ENCODE results near the gene MYG1. TPM values are rescaled to one million over a fixed set of nuclear protein-coding genes. Genes with fewer than 3 reads are reported as not detected.

Gene MYG1
- polyA plus RNA-seq, 1 of the 3 experiments (the other 2 are of a cell fraction): 101 TPM

DNA sequence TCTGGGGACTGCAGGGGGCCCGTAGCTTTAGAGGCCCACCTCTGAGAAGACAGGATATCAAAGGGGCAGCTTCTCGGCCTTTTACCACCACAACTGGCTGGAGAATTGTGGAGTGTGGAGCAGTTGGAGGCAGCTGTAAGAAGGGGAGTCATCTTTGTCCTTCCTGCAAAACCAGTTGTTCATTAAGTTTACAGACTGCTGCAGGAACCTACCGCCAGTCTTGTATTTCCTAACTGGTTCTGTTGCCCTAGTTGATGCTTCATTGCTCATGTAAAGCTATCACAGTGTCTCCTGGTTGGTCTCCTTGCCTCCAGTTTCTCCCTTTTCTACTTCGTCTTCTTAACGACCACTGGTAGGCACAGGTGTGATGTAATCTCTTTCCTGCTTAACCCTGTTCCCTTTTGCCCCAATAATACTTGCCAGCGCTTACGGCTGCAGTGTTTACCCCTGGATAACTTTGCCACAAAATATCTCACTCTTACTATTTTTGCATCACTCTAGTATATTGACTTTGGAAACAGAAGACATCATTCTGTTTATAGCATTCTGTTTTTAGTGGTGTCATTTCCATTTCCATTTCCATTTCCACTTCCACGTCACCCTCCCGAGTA, 19.5 kb upstream of the MYG1 start:
- no peak overlapping the region for H3K4me3 ChIP-seq (ENCODE audit: low read depth in 2 of 2, low read length in 1 of 2)
- H3K9ac ChIP-seq: no peak overlapping the region
- 0 out of 2 replicates have a peak, but pooled peaks cover 5% of the 10 kb centered on the region for H3K79me2 ChIP-seq (ENCODE audit: insufficient read depth)
- H3K9me3 ChIP-seq: no peaks in the 10 kb centered on the region
- POLR2A ChIA-PET: no interaction called here
- no peaks in the 10 kb centered on the region for H4K20me1 ChIP-seq (ENCODE audit: insufficient read depth)
- no peaks in the 10 kb centered on the region for H3K9me2 ChIP-seq
- H3K4me2 ChIP-seq: no peak overlapping the region
- H3K4me1 ChIP-seq (ENCODE audit: control insufficient read depth in 1 of 2, insufficient read depth in 2 of 2, low read depth in 1 of 2, low read length in 1 of 2): no peaks in the 10 kb centered on the region
- WGBS (ENCODE audit: low lambda C conversion rate): 96% methylated on average over 8 of the region's 9 CpGs
- no peak overlapping the region for H2AFZ ChIP-seq (ENCODE audit: low read depth)
- CTCF ChIA-PET: interaction anchor here (1.5 to 3.0 kb wide), 7 partner anchors 8 to 121 kb away, joined by 3 to 16 read pairs (median 10); partner anchors contain the start of genes AAAS and ESPL1
- peaks cover 8 to 19% of the 10 kb centered on the region in 2 experiments for H3K36me3 ChIP-seq (replicated peaks in 1 of 2; ENCODE audit: control insufficient read depth in 1 of 2, insufficient read depth in 2 of 2, low read length in 1 of 2)
- H3F3A ChIP-seq (replicated peaks; ENCODE audit: insufficient read depth): no peaks in the 10 kb centered on the region
- DNase-seq: no peak
- TF ChIP-seq RAD21 (IDR thresholded peaks at IDR 0.05; ENCODE audit: low read length): no peak
- TF ChIP-seq RXRA (IDR thresholded peaks at IDR 0.05; ENCODE audit: borderline replicate concordance, low read depth): no peak
- TF ChIP-seq, protein P1, sequence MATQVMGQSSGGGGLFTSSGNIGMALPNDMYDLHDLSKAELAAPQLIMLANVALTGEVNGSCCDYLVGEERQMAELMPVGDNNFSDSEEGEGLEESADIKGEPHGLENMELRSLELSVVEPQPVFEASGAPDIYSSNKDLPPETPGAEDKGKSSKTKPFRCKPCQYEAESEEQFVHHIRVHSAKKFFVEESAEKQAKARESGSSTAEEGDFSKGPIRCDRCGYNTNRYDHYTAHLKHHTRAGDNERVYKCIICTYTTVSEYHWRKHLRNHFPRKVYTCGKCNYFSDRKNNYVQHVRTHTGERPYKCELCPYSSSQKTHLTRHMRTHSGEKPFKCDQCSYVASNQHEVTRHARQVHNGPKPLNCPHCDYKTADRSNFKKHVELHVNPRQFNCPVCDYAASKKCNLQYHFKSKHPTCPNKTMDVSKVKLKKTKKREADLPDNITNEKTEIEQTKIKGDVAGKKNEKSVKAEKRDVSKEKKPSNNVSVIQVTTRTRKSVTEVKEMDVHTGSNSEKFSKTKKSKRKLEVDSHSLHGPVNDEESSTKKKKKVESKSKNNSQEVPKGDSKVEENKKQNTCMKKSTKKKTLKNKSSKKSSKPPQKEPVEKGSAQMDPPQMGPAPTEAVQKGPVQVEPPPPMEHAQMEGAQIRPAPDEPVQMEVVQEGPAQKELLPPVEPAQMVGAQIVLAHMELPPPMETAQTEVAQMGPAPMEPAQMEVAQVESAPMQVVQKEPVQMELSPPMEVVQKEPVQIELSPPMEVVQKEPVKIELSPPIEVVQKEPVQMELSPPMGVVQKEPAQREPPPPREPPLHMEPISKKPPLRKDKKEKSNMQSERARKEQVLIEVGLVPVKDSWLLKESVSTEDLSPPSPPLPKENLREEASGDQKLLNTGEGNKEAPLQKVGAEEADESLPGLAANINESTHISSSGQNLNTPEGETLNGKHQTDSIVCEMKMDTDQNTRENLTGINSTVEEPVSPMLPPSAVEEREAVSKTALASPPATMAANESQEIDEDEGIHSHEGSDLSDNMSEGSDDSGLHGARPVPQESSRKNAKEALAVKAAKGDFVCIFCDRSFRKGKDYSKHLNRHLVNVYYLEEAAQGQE (IDR thresholded peaks at IDR 0.05; ENCODE audit: low read depth, low read length): no peak
- no peak overlapping the region for H3K27ac ChIP-seq (ENCODE audit: low read depth in 2 of 2, low read length in 1 of 2)
- H3K27me3 ChIP-seq (ENCODE audit: insufficient read depth): no peaks in the 10 kb centered on the region

- ChIA-PET POLR2A (no interaction called here), CTCF (interaction anchor here (0.9 to 19.2 kb wide), 10 partner anchors 8 to 225 kb away, joined by 3 to 363 read pairs (median 6); partner anchors contain the start of genes AAAS, ESPL1 and PFDN5)
- Histone ChIP-seq H3K4me2 (no peak overlapping the region), H3K9me2 (no peaks in the 10 kb centered on the region), H3K4me1 (ENCODE audit: control insufficient read depth in 1 of 2, insufficient read depth in 2 of 2, low read depth in 1 of 2, low read length in 1 of 2) (peaks cover 0 to 19% of the 10 kb centered on the region in 2 experiments; a peak in 2 of 4 replicates), H3K27ac (ENCODE audit: low read depth in 2 of 2, low read length in 1 of 2) (no peak overlapping the region), H3K27me3 (ENCODE audit: insufficient read depth) (no peaks in the 10 kb centered on the region), H3K79me2 (ENCODE audit: insufficient read depth) (no peaks in the 10 kb centered on the region), H4K20me1 (ENCODE audit: insufficient read depth) (no peaks in the 10 kb centered on the region), H3F3A (replicated peaks; ENCODE audit: insufficient read depth) (peaks cover 20% of the 10 kb centered on the region), H3K4me3 (ENCODE audit: low read depth in 2 of 2, low read length in 1 of 2) (no peak overlapping the region), H2AFZ (ENCODE audit: low read depth) (no peak overlapping the region), H3K36me3 (replicated peaks in 1 of 2; ENCODE audit: control insufficient read depth in 1 of 2, insufficient read depth in 2 of 2, low read length in 1 of 2) (peaks cover 7 to 22% of the 10 kb centered on the region in 2 experiments), H3K9me3 (no peaks in the 10 kb centered on the region), H3K9ac (no peak overlapping the region)
- TF ChIP-seq PBX3 (IDR thresholded peaks at IDR 0.05) (no peak), RCOR1 (IDR thresholded peaks at IDR 0.05; ENCODE audit: low read length) (no peak), GABPA (IDR thresholded peaks at IDR 0.05; ENCODE audit: low read depth) (no peak), FOSL2 (IDR thresholded peaks at IDR 0.05; ENCODE audit: borderline replicate concordance, low read depth) (no peak), RAD21 (IDR thresholded peaks at IDR 0.05; ENCODE audit: low read length) (no peak), RXRA (IDR thresholded peaks at IDR 0.05; ENCODE audit: borderline replicate concordance, low read depth) (no peak), TAF1 (IDR thresholded peaks at IDR 0.05; ENCODE audit: borderline replicate concordance, low read depth, low read length) (no peak), TCF12 (IDR thresholded peaks at IDR 0.05) (no peak), MXI1 (IDR thresholded peaks at IDR 0.05; ENCODE audit: low read depth, low read length) (no peak), GATA2 (CRISPR knock-in tag; IDR thresholded peaks at IDR 0.05) (no peak), POLR2AphosphoS5 (IDR thresholded peaks at IDR 0.05; ENCODE audit: low read depth, low read length) (no peak), JUND (IDR thresholded peaks at IDR 0.05) (no peak)
- TF ChIP-seq, protein P2, sequence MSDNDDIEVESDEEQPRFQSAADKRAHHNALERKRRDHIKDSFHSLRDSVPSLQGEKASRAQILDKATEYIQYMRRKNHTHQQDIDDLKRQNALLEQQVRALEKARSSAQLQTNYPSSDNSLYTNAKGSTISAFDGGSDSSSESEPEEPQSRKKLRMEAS (IDR thresholded peaks at IDR 0.05; ENCODE audit: low read depth): no peak
- TF ChIP-seq, protein P3, sequence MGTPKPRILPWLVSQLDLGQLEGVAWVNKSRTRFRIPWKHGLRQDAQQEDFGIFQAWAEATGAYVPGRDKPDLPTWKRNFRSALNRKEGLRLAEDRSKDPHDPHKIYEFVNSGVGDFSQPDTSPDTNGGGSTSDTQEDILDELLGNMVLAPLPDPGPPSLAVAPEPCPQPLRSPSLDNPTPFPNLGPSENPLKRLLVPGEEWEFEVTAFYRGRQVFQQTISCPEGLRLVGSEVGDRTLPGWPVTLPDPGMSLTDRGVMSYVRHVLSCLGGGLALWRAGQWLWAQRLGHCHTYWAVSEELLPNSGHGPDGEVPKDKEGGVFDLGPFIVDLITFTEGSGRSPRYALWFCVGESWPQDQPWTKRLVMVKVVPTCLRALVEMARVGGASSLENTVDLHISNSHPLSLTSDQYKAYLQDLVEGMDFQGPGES (IDR thresholded peaks at IDR 0.05; ENCODE audit: low read depth, low read length): no peak
- TF ChIP-seq, protein P4, sequence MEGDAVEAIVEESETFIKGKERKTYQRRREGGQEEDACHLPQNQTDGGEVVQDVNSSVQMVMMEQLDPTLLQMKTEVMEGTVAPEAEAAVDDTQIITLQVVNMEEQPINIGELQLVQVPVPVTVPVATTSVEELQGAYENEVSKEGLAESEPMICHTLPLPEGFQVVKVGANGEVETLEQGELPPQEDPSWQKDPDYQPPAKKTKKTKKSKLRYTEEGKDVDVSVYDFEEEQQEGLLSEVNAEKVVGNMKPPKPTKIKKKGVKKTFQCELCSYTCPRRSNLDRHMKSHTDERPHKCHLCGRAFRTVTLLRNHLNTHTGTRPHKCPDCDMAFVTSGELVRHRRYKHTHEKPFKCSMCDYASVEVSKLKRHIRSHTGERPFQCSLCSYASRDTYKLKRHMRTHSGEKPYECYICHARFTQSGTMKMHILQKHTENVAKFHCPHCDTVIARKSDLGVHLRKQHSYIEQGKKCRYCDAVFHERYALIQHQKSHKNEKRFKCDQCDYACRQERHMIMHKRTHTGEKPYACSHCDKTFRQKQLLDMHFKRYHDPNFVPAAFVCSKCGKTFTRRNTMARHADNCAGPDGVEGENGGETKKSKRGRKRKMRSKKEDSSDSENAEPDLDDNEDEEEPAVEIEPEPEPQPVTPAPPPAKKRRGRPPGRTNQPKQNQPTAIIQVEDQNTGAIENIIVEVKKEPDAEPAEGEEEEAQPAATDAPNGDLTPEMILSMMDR (IDR thresholded peaks at IDR 0.05): no peak
- 79% methylated on average over 8 of the region's 9 CpGs for WGBS (ENCODE audit: low lambda C conversion rate)
- no peak for DNase-seq
Measured at GRCh38 chr12:53286448-53286847, 13.0 kb upstream of the MYG1 start.
